Tibial artery (tissue), 4 donors: ENCODE measurements around the gene KCNT1.

Experiments
- DNase-seq, 2 donors: peaks; one replicate each; pipeline ENCODE4 v3.0.0-alpha.2; 2019
- H3K27ac ChIP-seq, 2 donors: fragments of 200-600 bp; sonication (generic) in 1 of 2; 1 replicate in 1 of 2; 2 replicates in 1 of 2; pipeline ENCODE4 v1.5.1; 2018 to 2019; ENCODE audit warnings: mild to moderate bottlenecking in 1 of 2
- H3K27me3 ChIP-seq, 2 donors: fragments of 200-600 bp; sonication (generic) in 1 of 2; one replicate each; pipeline versions ENCODE4 v1.5.1 to v1.6.0; 2016 to 2019
- H3K36me3 ChIP-seq, 3 donors: fragments of 200-600 bp; sonication (generic) in 2 of 3; one replicate each; pipeline ENCODE4 v1.5.1; 2016 to 2019; ENCODE audit warnings: mild to moderate bottlenecking in 2 of 3
- H3K4me1 ChIP-seq, 4 donors: fragments of 200-600 bp; sonication (generic) in 2 of 4; 1 replicate in 3 of 4; 2 replicates in 1 of 4; pipeline ENCODE4 v1.5.1; 2016 to 2019
- H3K4me3 ChIP-seq, 2 donors: fragments of 200-600 bp; sonication (generic) in 1 of 2; 1 replicate in 1 of 2; 2 replicates in 1 of 2; pipeline ENCODE4 v1.5.1; 2018 to 2019; ENCODE audit warnings: mild to moderate bottlenecking in 2 of 2
- H3K9me3 ChIP-seq, 3 donors: fragments of 200-600 bp; sonication (generic) in 1 of 3; one replicate each; pipeline ENCODE4 v1.5.1; 2016 to 2019
- CTCF ChIP-seq, 2 experiments: fragments of 200-600 bp in 1 of 2; fragments of 450-650 bp in 1 of 2; IDR thresholded peaks; one replicate each; pipeline ENCODE4 v1.5.1; 2017 to 2019; ENCODE audit warnings: antibody characterized with exemption in 2 of 2, mild to moderate bottlenecking in 1 of 2, moderate library complexity in 1 of 2
- intact Hi-C: fragments of 100-400 bp; cut with DNase I; formaldehyde crosslinking; loops from one replicate; pipeline ENCODE4 v1.15.0; 2023; ENCODE audit warnings: low total_unique reads

The KCNT1 gene

GRCh38 chr9:135783540-135784245, 81.7 kb downstream of the KCNT1 start:
- H3K27me3 ChIP-seq = peaks cover 0 to 38% of the 10 kb centered on the region in 2 donors
- no peaks in the 10 kb centered on the region for H3K36me3 ChIP-seq
- no peak for DNase-seq
- H3K9me3 ChIP-seq = no peaks in the 10 kb centered on the region
- intact Hi-C loops = no loop called here
- H3K4me3 ChIP-seq = no peak overlapping the region
- H3K4me1 ChIP-seq = no peaks in the 10 kb centered on the region
- TF ChIP-seq CTCF (IDR thresholded peaks at IDR 0.05) = no peak
- H3K27ac ChIP-seq = no peak overlapping the region

GRCh38 chr9:135785013-135785575, 83.1 kb downstream of the KCNT1 start:
- H3K4me3 ChIP-seq = no peak overlapping the region
- TF ChIP-seq CTCF (IDR thresholded peaks at IDR 0.05) = no peak
- peaks cover 0 to 34% of the 10 kb centered on the region in 2 donors for H3K27me3 ChIP-seq
- no peaks in the 10 kb centered on the region for H3K36me3 ChIP-seq
- no peak for DNase-seq
- no peaks in the 10 kb centered on the region for H3K4me1 ChIP-seq
- H3K9me3 ChIP-seq = no peaks in the 10 kb centered on the region
- intact Hi-C loops = no loop called here
- no peak overlapping the region for H3K27ac ChIP-seq

GRCh38 chr9:135786146-135786690, 84.2 kb downstream of the KCNT1 start:
- no peak overlapping the region for H3K4me3 ChIP-seq
- H3K27ac ChIP-seq = no peak overlapping the region
- H3K9me3 ChIP-seq = no peaks in the 10 kb centered on the region
- H3K27me3 ChIP-seq = peaks cover 0 to 34% of the 10 kb centered on the region in 2 donors
- H3K36me3 ChIP-seq = no peaks in the 10 kb centered on the region
- no peak for TF ChIP-seq CTCF (IDR thresholded peaks at IDR 0.05)
- no peak for DNase-seq
- intact Hi-C loops = no loop called here
- H3K4me1 ChIP-seq = no peaks in the 10 kb centered on the region

- Histone ChIP-seq H3K36me3 (no peaks in the 10 kb centered on the region), H3K4me3 (no peak overlapping the region), H3K27ac (no peak overlapping the region), H3K4me1 (no peaks in the 10 kb centered on the region), H3K9me3 (no peaks in the 10 kb centered on the region), H3K27me3 (peaks cover 0 to 34% of the 10 kb centered on the region in 2 donors)
- no peak for DNase-seq
- intact Hi-C loops = no loop called here
- TF ChIP-seq CTCF (IDR thresholded peaks at IDR 0.05) = no peak
Observed at GRCh38 chr9:135787317-135787716, 85.3 kb downstream of the KCNT1 start.

GRCh38 chr9:135787776-135788575, 86.0 kb downstream of the KCNT1 start:
- Histone ChIP-seq H3K36me3 (no peaks in the 10 kb centered on the region), H3K4me1 (no peaks in the 10 kb centered on the region), H3K4me3 (no peak overlapping the region), H3K27me3 (peaks cover 0 to 34% of the 10 kb centered on the region in 2 donors), H3K9me3 (no peaks in the 10 kb centered on the region), H3K27ac (no peak overlapping the region)
- no peak for DNase-seq
- intact Hi-C loops = no loop called here
- no peak for TF ChIP-seq CTCF (IDR thresholded peaks at IDR 0.05)
